Measurements from ENCODE around the gene GOLIM4. TPM values are rescaled to one million over a fixed set of nuclear protein-coding genes. Genes with fewer than 3 reads are reported as not detected.

GOLIM4 gene
- total and polyA plus RNA-seq, 2 of the 13 experiments (the other 11 are each of a cell fraction or from before 2014, with no cell fraction given), result 10.9 to 47.7 TPM

- TF ChIP-seq SOX13 (IDR thresholded peaks at IDR 0.05) (no peak), SOX13 (CRISPR knock-in tag; conservative IDR thresholded peaks at IDR 0.05 in 1 of 2, IDR thresholded peaks at IDR 0.05 in 1 of 2) (peak in 1 of 2 experiments; percentile 29; a peak in 2 of 4 replicates), DNMT3B (CRISPR knock-in tag; conservative IDR thresholded peaks at IDR 0.05) (no peak), E2F2 (CRISPR knock-in tag; IDR thresholded peaks at IDR 0.05; ENCODE audit: borderline replicate concordance) (no peak), ZNF780A (CRISPR knock-in tag; IDR thresholded peaks at IDR 0.05) (peak; percentile 95), ZNF672 (CRISPR knock-in tag; IDR thresholded peaks at IDR 0.05) (peak; percentile 75), THRA (CRISPR knock-in tag; IDR thresholded peaks at IDR 0.05; ENCODE audit: borderline replicate concordance) (peak; percentile 6; the same call in 1 of the 2 replicates), ZGPAT (CRISPR knock-in tag; IDR thresholded peaks at IDR 0.05) (peak; percentile 25; the same call in 1 of the 2 replicates), NCOA2 (CRISPR knock-in tag; IDR thresholded peaks at IDR 0.05) (0 out of 2 replicates have a peak, but pooled peaks have one; percentile 18), ZNF574 (CRISPR knock-in tag; IDR thresholded peaks at IDR 0.05) (peak; percentile 66), MYNN (CRISPR knock-in tag; IDR thresholded peaks at IDR 0.05; ENCODE audit: low read depth) (no peak; the same call in 1 of the 2 replicates), ZNF710 (CRISPR knock-in tag; IDR thresholded peaks at IDR 0.05; ENCODE audit: borderline replicate concordance) (no peak), KAT2B (IDR thresholded peaks at IDR 0.05; ENCODE audit: borderline replicate concordance, low read depth, low read length) (no peak), ZNF891 (CRISPR knock-in tag; IDR thresholded peaks at IDR 0.05) (no peak), MNT (IDR thresholded peaks at IDR 0.05) (no peak), HDAC1 (CRISPR knock-in tag; IDR thresholded peaks at IDR 0.05) (peak; percentile 48; the same call in 1 of the 2 replicates), GATAD1 (CRISPR knock-in tag; IDR thresholded peaks at IDR 0.05) (peak; percentile 50), HNRNPL (IDR thresholded peaks at IDR 0.05; ENCODE audit: low read depth, low read length) (peak; percentile 75; the same call in 1 of the 2 replicates)
Measured at GRCh38 chr3:168095611-168096209, at the start of gene GOLIM4 (continued).

Data from HepG2 (cell line).